Measurements from ENCODE around the gene MEA1.

DNA sequence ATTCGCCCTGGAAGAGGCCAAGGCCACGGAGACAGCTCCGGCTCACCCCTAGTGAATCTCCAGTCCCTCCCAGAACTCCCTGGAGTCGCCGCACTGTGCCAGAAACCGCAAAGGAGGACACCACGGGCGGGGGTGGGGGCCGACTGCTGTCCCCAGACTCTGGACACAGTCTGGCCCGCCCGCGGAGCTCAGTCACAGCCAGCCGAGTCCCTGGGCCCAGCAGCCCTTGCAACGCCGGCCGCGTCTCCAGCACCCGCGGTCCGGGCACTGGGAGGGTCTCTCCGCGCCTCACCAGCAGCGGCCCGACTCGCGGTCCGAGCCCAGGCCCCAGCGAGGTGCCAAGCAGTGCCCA lies 35.3 kb downstream of the MEA1 start:
- TF ChIP-seq, protein P1, sequence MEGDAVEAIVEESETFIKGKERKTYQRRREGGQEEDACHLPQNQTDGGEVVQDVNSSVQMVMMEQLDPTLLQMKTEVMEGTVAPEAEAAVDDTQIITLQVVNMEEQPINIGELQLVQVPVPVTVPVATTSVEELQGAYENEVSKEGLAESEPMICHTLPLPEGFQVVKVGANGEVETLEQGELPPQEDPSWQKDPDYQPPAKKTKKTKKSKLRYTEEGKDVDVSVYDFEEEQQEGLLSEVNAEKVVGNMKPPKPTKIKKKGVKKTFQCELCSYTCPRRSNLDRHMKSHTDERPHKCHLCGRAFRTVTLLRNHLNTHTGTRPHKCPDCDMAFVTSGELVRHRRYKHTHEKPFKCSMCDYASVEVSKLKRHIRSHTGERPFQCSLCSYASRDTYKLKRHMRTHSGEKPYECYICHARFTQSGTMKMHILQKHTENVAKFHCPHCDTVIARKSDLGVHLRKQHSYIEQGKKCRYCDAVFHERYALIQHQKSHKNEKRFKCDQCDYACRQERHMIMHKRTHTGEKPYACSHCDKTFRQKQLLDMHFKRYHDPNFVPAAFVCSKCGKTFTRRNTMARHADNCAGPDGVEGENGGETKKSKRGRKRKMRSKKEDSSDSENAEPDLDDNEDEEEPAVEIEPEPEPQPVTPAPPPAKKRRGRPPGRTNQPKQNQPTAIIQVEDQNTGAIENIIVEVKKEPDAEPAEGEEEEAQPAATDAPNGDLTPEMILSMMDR (IDR thresholded peaks at IDR 0.05 in 4 of 5, conservative IDR thresholded peaks at IDR 0.05 in 1 of 5) = no peak
- no peak for TF ChIP-seq POLR2A (IDR thresholded peaks at IDR 0.05)
